Stimulated activated CD8-positive, alpha-beta memory T cell treated with anti-CD3 and anti-CD28 coated beads, Interleukin-7, amount 100 ng/mL, for 48 hours (primary cell): ENCODE results near the gene LDAH.

Experiments used
- DNase-seq, 2 donors: peaks; one replicate each; pipeline ENCODE4 v3.0.0-alpha.2; 2020; ENCODE audit warnings: low read depth in 1 of 2; ENCODE audit errors: extremely low read depth in 1 of 2

LDAH gene

DNA sequence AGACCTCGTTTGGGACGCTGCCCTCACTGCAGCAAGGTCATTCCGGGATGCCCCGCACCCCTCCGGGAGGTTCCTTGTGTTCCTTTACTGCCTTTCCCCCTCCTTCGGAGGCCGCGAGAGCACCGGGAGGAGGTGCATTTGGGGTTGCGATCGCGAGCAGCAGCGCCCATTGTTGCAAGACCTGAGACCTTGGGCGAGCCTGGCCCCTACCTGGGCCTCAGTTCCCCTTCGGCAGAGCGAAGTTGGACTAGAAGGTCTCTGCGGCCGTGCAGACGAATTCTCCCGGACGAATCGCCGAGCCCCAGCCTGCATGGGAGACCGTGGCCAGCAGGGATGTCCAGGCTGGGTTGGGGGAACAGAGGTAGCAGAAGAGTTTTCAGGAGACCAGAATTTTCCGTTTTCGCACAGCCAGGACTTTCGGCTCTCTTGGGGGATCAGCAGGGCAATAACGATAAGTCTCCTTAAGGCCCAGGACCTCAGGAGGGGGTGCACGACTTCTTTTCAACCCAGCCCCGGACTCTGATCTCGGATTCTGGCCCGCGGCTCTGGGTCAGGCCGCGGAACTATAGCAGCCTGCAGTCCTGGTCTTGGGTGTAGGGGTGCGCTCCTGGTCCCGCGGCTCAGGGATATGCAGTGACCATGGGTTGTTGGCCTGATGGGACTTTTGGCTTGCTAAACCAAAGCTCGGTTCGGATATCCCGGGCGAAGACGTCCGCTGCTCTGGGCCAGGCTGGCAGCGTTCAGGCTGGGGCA, 153.2 kb downstream of the LDAH start:
- DNase-seq = no peak

DNA sequence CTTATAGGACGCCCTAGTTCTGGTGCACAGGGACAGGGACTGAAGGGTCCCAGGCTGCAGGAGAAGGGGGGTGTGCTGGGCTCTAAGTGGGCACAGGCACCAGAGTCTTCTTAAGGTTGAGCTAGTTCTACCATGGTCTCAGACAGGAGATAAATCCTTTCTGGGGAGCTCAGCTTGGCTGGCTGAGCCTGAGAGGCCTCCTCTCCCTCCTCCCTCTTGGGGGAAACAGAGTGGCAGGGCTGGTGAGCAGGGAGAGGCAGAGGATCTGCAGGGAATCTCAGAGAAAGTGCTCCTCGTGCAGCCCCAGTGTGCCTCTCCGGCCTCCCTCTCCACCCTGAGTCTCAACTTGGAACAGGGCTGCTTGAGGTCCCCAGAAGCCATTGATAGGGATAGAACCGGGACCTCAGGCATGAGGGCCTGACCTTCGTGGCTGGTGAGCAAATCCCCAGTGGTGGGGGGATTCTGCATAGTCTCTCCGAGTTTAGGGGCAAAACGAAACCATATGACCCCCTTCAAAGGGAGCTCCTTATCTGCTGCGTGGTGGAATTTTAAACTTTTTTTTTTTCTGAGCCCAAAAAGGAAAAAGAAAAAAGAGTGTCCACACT, 153.9 kb downstream of the LDAH start:
- no peak for DNase-seq

DNA sequence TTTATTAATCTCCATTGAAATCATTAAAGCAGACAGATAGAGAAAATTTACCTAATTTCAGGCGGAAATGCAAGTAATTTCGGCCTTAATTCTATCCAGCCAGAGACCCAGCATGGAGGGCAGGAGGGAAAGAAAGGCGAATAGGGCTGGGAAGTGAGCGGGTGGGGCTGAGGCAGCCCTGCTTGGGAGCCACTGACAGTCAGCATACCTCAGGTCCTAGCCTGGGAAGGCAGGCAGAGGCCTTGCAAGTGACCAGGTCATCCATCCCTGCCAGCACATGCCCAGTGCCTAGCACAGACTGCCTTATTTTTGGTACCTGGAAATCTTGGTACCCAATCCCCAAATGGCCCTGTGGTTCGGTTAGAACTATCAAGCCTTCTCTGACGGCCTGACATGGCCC, 154.4 kb downstream of the LDAH start:
- no peak for DNase-seq

DNA sequence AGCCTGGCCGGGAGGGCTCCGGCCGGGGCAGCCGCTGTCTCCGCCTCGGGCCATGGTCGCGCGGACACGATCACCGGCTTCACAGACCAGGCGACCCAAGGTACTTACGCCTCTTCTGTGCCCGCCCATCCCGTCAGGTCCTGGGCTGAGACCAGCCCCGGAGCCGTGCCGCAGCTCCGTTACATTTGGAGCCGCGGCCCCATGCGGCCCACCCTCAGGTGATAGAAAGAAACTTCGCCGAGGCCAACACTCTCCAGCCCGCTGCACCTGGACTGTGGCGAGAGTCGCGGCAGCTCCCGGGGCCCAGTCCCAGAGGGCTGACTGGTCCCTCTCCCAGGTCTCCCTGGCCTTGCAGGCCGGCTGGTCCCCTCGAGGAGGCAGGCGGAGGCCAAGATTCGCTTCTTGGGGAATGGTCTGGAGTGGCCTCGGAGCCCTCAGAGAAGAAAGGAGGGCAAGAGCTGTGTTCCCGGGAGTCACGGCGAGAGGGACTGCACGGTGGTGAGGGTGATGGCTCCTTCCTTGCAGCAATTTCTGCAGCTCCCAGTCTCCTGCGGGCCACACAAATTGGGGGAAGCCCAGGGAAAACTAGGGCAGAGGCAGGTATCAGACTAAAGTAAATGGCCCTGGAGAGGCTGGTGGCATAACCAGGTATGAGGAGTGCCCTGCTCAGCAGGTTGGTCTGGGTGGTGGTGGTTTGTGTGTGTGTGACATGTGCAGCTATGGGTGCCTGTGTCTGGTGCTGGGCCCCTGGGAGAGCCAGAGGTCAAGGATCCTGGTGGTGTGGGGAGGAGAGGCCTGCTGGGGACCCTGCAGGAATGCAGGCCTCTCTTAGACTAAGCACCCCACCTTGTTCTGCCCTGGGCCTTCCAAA, 155.1 kb downstream of the LDAH start:
- no peak for DNase-seq

DNA sequence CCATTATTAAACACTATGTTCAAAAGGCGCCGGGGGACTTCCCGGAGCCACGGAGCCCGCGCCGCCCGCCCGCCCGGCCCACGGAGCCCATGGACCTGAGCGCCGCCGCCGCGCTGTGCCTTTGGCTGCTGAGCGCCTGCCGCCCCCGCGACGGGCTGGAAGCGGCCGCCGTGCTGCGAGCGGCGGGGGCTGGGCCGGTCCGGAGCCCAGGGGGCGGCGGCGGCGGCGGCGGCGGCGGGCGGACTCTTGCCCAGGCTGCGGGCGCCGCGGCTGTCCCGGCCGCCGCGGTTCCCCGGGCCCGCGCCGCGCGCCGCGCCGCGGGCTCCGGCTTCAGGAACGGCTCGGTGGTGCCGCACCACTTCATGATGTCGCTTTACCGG, 155.8 kb downstream of the LDAH start:
- DNase-seq = no peak

DNA sequence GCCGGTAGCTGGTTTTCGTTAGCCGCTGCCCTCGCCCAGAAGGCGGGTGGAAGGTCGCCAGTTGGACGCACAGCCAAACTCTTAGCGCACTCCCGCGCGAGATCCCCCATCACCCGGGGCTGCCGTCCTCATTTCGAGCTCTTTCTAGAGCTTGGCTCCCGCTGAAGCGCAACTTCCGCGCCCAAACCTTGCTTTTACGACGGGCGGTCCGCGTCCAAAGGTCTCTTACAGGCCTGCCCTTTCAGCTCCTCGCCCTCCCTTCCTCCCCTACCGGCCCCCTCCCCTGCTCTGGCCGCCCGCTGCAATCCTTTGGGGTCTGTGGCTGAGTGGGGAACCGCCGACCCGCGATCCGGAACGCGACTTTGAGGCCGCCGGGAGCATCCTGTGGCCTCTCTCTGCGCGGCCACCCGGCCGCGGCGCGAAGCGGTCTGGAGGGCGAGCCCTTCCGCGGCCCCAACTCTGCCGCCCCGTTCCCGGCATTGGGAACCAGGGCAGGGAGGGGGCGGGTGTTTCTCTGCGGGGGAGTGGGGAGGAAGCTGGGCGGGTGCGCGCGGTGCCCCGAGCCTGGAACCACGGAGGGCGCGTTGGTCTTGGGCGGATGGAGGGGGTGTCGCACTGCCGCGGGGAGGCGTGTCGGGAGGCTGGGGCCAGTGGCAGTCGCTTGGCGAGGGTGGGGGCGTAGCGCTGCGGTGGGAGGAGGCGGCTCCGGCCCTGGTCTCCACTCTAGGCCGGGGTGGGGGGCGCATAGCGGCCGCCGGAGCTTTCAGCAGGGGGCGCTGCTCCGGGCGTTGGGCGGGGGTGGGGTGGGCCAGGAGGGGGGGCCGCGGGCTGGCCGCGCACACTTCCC, 156.4 kb downstream of the LDAH start, which contains the start of gene GDF7:
GDF7 (plus strand) TSS at position 841 of the 847 bp plus-strand sequence. CDS start 96 bp downstream, outside the sequence.
- DNase-seq = no peak

DNA sequence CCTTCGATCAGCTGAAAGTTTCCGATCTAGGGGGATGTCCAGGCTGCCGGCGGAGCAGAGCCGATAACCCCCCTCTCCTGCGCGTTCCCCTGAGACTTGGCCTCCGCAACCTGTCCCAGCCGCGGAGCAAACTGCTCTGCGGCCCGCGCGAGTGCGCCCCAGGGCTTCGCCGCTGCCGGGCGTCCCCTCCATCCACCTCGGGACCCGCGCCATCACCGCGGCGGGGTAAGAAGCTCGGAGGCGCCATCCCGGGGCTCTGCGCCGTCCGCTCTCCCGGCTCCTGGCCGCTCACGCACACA, 156.9 kb downstream of the LDAH start:
- DNase-seq = no peak

DNA sequence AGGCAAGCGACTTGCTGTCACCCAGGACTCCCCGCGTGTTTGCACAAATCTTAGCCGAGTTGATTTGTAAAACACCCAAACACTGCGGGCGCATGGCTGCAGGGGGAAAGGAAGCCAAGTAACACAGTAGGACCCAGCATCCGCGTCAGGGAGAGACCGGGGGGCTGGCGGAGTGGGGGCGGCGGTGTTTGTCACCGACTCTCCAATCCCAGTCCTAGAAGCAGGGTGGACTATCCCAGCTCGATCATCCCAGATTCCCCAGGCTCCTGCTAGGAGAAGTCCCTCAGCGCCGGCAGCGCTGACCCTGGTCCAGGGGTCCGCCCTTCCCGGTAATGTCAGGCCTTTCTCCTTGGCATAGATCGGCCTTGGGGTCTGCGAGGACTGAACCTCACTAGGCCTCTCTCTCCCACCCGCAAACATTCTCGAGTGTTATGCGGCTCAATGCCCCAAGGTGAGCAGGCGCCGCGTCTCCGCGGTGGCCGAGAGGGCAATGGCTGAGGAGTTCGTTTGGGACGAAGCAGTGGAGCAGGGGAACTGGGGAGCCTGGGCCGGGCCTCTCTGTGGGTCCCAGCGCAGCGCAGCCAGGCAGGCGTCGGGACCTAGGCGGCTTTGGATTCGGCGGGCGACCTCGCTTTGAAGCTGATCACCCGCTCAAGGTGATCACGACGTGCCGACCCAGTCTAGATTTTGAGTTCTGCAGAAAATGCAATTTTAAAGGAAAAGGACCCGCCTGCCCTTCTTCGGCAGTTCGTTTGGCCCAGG, 157.5 kb downstream of the LDAH start:
- no peak for DNase-seq

DNA sequence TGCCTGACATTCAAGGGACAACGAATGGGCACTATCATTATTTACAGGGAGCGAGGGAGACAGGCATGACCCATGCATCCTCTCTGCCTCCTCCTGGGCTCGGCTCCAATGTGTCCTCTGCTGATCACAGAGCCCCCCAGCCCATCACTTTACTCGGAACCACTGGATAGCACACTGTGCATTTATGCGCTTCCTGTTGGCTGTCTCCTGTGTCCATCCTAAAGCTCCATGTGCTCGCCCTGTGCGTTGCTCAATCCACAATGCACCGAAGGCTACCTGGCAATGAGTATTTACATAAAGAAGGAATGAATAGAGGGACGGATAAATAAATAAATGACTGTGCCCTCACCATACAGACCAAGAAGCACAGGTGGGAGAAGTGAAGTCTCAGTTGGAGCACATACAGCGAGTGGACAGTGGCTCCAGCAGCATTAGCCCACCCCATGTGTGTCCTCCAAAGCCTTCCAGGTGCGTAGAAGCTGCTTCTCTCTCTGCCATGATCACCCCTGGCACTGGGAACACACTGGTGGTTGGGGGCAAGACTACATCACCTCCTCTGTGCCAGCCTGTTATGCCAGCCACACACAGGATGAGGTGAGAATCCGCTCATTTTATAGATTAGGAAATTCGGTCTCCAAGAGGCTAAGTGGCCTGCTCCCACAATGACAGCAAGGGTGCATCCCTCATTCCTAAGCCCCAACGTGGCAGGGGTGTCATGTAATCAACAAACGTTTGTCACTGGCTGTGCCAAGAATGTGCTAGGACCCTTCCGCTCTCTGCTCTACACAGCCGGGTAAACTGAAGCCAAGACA, 158.3 kb downstream of the LDAH start:
- DNase-seq = no peak

DNA sequence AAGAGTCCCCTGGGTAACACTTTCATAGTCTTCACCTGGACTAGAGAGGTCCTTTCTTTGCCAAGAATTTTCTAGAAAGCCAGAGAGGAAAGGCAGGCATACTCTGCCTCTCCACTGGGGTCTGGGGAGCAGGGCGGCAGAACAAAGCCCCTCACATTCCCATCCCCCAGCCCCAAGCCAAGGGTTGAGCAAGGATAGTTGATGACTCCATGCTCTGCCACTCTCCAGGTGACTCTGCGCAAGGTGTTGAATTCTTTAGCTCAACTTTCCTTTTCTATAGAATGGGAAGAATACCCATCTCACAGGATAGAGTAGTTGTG, 158.9 kb downstream of the LDAH start:
- no peak for DNase-seq

DNA sequence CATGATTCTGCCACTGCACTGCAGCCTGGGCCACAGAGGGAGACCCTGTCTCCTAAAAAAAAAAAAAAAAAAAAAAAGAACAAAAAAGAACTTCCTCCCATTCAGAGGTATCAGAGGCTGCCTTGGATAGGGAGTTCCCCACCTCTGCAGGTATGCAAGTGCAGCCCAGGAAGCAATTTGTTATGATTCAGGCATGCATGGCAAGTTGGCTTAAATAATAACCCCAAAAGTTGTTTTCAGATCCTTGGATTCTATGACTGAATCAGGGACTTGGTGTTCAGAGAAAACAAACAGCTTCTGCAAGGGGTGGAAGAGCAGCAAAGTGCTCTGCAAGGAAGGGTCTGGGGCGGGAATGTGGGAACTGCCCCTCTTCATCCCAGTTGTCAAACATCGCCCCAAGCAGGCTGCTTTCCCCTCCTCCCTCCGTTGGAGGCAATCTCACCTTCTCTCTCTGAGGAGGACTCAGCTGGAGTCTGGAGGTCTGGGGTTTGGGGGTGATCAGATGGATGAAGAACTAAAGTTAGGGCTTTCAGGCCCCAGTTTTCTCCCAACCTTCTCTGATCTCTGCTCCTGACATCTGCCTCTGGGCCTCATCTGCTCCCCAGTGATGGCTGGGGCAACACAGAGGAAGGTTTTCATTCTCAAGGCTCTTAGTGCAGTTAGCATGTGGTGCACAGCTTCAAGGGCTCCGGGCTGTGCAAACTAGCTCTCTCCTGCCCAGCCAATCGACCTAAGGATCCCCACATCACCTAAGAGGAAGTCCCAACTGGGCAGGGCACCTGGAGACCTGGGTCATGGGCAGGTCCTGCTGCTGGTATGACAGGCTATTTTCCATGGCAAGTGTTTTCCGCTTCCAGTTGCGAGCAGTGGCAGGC, 159.5 kb downstream of the LDAH start:
- DNase-seq = no peak

DNA sequence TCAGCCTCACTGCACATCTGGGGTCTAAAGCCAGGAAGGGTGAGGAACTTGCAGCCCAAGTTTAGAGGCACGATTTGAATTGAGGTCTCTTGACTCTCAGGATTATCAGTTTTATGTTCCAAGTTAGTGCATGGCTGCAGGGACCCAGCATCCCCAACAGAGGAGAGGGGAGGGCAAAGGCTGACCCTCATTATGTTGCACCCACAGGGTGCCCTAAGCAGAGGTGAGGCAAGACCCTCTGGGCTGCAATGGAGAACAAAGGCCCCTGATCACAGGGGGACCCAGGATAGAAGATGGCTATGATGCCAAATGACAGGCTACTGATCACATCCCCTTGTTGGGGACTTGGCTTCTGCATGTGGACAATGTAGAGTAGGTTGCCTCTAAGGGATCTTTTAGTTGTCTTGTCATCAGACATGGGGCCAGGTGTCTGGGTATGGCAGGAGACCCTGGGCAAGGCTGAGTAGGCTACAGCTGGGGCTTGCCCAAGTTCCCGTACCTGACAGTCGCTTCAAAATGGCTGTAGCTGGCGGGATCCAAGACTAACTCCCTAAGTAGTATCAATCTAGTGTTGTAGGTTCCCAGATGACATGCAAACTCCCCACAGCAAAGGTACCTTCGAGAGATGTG, 160.5 kb downstream of the LDAH start:
- no peak for DNase-seq

DNA sequence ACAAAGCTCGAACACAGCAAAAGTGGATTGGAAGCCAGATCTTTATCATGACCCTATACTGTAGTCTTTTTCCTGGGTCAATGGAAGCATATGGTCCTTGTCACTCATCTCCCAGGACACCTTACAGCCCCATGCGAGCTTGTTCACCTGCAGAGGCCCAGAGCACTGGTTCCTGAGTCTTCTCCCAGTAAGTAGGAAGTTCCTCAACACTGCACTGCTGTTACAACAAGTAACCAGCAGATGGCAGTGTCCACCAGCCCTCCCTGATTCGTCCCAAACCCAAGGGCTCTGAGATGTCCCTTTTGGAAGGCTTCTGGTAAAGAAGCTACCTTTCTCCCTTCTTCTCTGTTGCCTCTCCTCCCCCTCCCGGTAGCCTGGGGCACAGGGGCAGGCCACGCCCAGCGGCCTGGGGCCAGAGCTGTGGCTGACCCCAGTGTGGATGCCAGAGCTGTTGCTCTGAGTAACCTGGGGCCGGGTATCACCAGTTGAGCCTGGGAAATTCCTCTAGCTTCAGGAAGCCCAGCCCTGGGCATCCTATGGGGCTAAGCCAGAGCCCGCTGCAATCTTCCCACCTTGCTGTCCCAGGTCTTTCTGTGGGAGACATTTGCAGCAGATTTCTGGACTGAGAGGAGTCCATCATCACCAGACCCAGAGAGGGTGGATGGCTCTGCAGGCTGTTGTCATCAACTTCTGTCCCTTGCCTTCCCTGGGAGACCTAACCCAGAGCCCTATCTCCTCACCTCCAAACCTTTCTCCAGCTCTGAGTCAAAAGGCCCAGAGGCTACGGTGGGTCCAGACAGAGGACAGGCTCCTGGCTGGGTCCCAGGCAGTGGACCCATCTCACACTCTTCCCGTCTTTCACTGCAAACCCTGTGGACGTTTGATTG, 161.2 kb downstream of the LDAH start:
- DNase-seq = no peak

DNA sequence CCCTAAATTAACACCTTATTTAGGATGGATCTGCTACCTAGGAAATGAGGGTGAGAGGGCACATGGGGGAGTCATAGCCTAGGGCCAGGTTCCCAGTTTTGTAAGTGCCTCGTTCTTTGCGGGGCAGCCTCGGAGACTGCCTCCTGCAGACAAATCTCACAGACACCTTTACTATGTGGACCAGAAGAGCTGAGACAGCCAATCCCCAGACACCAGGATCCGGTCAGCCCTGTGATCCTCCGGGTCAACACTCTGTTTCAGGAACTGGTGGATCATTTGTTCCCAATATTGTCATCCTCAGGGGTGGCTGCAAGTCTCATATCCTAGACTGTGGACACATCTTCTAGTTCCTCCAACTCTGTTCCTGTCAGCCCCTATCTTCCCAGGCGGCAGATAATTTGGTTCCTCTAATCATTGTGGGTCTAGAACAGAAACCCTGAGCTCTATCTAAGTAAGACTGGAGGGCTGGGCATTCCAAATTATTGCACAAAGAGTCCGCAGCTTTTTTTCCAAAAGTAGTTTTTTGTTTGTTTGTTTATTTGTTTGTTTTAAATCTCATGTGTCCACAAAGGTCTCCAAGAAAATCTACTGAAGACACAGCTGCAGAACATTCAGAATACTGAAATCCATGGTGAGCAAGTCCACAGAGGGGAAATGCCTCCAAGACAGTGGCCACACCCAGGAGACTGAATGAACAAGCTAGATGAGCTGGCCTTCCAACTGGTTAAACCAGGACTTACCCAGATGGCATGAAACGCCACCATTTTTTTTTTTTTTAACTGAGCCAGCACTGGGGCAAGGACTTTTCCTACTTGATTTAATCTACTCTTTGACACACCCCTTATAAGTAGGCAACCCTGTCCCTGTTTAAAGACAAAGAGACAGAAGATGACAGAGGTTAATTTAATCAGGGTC, 162.1 kb downstream of the LDAH start:
- DNase-seq = no peak

DNA sequence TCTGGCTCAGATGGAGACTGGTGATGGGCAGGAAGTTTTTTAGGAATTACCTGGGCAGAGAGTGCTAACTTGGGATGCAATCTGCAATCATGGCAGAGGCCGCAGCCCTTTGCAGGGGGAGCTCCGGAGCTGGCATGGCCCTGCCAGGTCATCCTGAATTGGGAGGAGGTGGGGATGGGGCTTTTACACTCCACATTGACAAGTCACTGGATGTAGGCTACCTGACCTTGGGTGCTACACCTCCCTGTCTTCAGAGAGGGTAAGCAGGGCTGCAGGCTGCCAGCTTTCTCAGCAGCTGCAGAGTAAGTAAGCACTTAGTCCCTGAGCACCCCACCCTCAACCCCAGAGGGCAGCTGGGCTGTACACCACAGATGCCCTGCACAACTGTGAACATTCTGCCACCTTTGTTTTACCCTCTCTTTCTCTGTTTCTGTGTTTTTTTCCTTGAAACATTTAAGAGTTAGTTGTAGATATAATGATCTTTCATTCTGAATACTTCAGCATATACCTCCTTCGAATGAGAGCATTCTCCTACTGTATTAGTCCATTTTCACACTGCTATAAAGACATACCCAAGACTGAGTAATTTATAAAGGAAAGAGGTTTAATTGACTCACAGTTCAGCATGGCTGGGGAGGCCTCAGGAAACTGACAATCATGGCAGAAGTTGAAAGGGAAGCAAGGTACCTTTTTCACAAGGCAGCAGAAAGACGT, 165.2 kb downstream of the LDAH start:
- DNase-seq = no peak

DNA sequence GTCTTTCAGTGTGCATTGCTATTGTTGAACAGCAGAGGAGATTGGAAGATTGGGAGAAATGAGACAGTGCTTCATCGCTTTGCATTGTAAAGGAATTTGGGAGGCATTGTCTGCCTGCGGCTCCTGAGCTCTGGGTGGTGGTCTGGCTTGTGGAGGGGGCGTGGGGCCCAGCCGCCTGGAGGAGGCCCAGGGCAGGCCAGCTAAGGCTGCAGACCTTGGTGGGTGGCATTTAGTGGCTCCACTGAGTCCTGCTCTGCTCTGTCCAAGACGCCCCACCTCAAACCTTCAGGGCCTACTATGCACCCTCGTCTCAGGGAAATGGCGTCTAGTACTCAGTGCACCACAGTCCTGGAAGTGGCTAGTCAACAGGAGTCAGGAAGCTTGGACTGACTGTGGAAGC, 166.3 kb downstream of the LDAH start:
- DNase-seq = no peak
